Measurements from ENCODE around the gene IGFL2. TPM values are rescaled to one million over a fixed set of nuclear protein-coding genes. Genes with fewer than 3 reads are reported as not detected.

The IGFL2 gene
- total RNA-seq, 1 donor from 2014 or later, result 0.55 TPM

- H3K4me1 Mint-ChIP-seq (ENCODE audit: low read depth), result peaks cover 47% of the 10 kb centered on the region
- H3K27me3 Mint-ChIP-seq (ENCODE audit: low read depth), result peaks cover 30% of the 10 kb centered on the region
- TF ChIP-seq CTCF (IDR thresholded peaks at IDR 0.05), result no peak
- no peaks in the 10 kb centered on the region for H3K9me3 Mint-ChIP-seq (ENCODE audit: low read depth)
- H3K36me3 Mint-ChIP-seq (ENCODE audit: low read depth), result peaks cover 10% of the 10 kb centered on the region
- no peak overlapping the region for H3K27ac Mint-ChIP-seq (ENCODE audit: unreplicated experiment)
- H3K4me3 Mint-ChIP-seq (ENCODE audit: unreplicated experiment), result no peak overlapping the region
- no peak for DNase-seq (ENCODE audit: low spot score)
Measured at GRCh38 chr19:46201454-46202310, 53.6 kb downstream of the IGFL2 start.

GRCh38 chr19:46202426-46202825 lies 54.4 kb downstream of the IGFL2 start:
- Mint-ChIP-seq H3K27ac (ENCODE audit: unreplicated experiment) (no peak overlapping the region), H3K9me3 (ENCODE audit: low read depth) (no peaks in the 10 kb centered on the region), H3K36me3 (ENCODE audit: low read depth) (peaks cover 10% of the 10 kb centered on the region), H3K4me1 (ENCODE audit: low read depth) (peaks cover 54% of the 10 kb centered on the region), H3K27me3 (ENCODE audit: low read depth) (peaks cover 23% of the 10 kb centered on the region), H3K4me3 (ENCODE audit: unreplicated experiment) (no peak overlapping the region)
- TF ChIP-seq CTCF (IDR thresholded peaks at IDR 0.05), result no peak
- no peak for DNase-seq (ENCODE audit: low spot score)

- no peak overlapping the region for H3K4me3 Mint-ChIP-seq (ENCODE audit: unreplicated experiment)
- H3K9me3 Mint-ChIP-seq (ENCODE audit: low read depth), result no peaks in the 10 kb centered on the region
- peaks cover 22% of the 10 kb centered on the region for H3K27me3 Mint-ChIP-seq (ENCODE audit: low read depth)
- DNase-seq (ENCODE audit: low spot score), result no peak
- TF ChIP-seq CTCF (IDR thresholded peaks at IDR 0.05), result no peak
- peaks cover 10% of the 10 kb centered on the region for H3K36me3 Mint-ChIP-seq (ENCODE audit: low read depth)
- no peak overlapping the region for H3K27ac Mint-ChIP-seq (ENCODE audit: unreplicated experiment)
- peaks cover 62% of the 10 kb centered on the region for H3K4me1 Mint-ChIP-seq (ENCODE audit: low read depth)
Measured at GRCh38 chr19:46202872-46203860, 55.1 kb downstream of the IGFL2 start.

GRCh38 chr19:46204008-46204407 lies 56.0 kb downstream of the IGFL2 start:
- peaks cover 10% of the 10 kb centered on the region for H3K36me3 Mint-ChIP-seq (ENCODE audit: low read depth)
- no peak overlapping the region for H3K27ac Mint-ChIP-seq (ENCODE audit: unreplicated experiment)
- DNase-seq (ENCODE audit: low spot score), result no peak
- H3K4me3 Mint-ChIP-seq (ENCODE audit: unreplicated experiment), result no peak overlapping the region
- no peak for TF ChIP-seq CTCF (IDR thresholded peaks at IDR 0.05)
- H3K27me3 Mint-ChIP-seq (ENCODE audit: low read depth), result peaks cover 22% of the 10 kb centered on the region
- H3K9me3 Mint-ChIP-seq (ENCODE audit: low read depth), result no peaks in the 10 kb centered on the region
- peaks cover 62% of the 10 kb centered on the region for H3K4me1 Mint-ChIP-seq (ENCODE audit: low read depth)
